Activated CD4-positive, alpha-beta T cell treated with anti-CD3 and anti-CD28 coated beads for 48 hours (primary cell): Measurements from ENCODE around the gene SUPT3H.
"Not testable (repeated sequence)": the region's sequence is repeated elsewhere in the genome, so short reads cannot be mapped to it uniquely, and the experiment has no call there.

Experiments used
- DNase-seq: peaks from one replicate; pipeline ENCODE4 v3.0.0-alpha.2; 2020

Gene SUPT3H

DNA sequence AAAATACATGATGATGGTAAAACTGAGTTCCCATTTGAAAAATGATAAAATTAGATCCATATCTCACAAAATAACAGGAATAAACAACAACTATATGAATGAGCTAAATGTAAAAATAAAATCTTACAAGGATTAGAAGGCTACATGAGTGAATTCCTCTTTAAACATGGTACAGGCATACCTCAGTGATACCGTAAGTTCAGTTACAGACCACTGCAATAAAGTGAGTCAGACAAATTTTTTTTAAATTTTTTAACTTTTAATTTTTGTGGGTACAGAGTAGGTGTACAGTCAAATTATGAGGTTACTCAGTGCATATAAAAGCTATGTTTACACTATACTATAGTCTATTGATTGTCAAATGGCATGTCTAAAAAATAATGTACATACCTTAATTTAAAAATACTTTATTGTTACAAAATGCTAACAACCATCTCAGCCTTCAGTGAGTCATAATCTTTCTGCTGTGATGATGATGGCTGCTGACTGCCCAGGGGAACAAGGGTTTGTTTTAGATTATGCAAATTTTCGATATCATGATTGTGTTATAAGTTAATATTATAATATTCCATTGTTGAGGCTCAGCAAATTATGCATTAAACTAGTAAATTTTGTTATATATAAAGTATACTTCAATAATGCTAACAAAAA lies 272.4 kb downstream of the SUPT3H start:
- DNase-seq, result no peak

DNA sequence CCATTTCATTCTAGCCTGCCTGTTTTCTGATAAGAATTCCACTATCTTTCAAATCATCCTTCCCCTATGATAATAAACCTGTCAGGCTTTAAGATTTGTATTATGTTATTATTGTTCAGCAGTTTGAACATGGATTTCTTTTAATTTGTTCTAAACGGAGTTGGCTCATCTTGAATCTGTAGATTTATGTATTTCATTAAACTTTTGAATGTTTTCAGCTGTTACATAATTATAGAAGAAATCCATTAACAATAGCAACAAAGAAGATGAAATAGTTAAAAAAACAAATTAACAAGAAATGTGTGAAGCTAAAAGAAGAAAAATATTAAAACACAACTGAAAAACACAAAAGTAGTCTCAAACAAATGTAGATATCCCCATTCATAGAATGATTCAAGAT lies 273.3 kb downstream of the SUPT3H start:
- no peak for DNase-seq

DNA sequence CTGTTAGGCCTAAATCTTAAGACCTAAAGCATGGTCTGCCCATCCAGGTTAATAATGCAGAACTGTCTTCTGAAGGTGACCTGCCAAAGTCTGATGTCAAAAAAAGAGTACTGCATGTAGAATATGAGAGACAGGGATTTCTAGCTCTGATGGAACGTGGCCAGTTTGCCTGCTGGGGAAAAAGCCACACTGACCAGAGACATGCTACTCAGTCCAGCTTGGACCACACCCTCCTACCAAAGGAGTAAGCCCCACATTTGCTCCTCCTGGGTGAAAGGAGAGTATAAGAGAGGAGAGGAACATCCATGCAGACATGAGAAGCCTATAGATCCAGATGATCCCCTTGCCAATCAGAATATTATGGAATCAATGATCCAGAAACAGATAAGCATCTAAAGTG lies 279.5 kb downstream of the SUPT3H start:
- DNase-seq, result no peak

DNA sequence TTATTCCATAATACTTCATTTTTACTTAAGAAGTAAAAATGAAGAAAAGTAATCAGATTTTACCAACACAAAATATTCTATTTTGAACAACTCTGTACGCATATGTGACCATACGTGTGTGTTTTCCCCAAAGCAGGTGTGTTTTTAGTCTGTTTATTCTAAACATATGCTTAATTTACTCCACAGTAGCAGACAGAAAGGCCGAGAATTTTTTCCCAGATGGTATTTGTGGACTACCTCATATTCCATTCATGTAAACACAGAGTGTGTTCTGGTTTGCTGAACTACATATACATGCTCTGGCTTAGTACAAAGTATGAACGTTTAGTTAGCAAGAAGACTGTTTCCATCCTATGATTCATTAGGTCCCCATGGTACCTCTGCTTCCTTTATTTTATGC lies 282.9 kb downstream of the SUPT3H start:
- DNase-seq, result no peak

DNA sequence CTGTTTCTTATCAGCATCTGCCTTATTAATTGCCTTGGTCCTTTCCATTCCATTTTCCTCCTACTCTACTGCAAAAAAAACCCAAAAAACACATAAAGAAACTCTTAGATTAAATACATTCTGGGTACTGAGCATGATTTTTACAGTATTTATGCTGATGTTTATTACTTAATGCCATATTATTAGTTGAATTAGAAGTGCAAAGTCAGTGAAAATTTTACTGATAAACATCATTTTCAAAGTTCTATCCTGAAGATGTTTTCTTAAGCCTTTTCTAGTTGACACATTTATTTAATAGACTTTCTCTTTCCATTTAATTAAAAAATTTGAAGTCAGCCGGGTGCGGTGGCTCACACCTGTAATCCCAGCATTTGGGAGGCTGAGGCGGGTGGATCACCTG lies 285.6 kb downstream of the SUPT3H start:
- no peak for DNase-seq

DNA sequence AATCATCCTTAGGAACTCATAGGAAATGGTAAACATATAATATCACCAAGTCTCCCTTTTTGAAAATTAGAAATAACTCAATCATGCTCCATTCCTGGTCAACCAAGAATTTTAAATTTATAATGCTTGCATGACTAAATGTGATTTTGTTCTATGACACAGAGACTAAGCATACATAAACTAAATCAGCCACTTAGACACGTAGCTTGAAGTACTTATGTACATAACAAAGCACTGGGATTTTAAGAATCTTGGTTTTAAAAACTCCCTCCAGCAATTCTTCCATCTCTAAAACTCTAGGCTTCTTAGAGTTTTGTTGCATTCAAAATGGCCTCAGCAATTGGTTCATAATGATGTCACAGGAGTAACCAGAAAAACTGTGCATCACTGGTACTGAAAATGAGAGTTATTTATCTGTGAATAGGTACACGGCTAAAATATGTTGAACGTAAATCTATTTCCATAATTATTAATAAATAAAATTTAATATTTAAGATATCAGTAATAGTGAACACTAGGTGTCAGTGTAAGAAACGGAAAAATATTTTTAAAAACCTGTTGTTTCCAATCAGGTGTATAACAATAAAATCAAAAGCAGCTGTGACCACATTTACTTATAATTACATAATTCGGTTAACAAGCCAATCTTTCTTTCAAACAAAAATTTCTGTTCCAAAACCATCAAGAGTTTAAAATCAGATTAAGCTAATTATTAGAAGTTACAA lies 291.2 kb downstream of the SUPT3H start:
- no peak for DNase-seq

DNA sequence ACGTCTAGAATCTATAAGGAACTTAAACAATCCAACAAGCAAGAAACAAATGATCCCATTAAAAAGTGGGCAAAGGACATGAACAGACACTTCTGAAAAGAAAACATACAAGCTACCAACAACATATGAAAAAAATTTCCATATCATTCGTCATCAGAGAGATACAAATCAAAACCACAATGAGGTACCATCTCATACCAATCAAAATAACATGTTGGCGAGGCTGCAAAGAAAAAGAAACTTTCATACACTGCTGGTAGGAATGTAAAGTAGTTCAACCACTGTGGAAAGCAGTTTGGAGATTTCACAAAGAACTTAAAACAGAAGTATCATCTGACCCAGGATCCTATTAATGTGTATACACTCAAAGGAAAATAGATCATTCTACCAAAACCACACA lies 293.5 kb downstream of the SUPT3H start:
- DNase-seq, result no peak

DNA sequence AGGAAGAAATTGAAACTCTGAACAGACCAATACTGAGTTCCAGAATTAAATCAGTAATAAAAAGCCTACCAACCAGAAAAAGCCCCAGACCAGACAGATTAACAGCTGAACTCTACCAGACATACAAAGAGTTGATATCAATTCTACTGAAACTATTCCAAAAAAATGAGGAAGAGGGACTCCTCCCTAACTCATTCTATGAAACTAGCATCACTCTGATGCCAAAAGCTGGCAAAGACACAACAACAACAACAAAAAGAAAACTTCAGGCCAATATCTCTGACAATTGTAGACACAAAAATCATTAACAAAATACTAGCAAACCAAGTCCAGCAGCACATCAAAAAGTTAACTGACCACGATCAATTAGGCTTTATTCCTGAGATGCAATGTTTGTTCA lies 295.6 kb downstream of the SUPT3H start:
- DNase-seq, result no peak

DNA sequence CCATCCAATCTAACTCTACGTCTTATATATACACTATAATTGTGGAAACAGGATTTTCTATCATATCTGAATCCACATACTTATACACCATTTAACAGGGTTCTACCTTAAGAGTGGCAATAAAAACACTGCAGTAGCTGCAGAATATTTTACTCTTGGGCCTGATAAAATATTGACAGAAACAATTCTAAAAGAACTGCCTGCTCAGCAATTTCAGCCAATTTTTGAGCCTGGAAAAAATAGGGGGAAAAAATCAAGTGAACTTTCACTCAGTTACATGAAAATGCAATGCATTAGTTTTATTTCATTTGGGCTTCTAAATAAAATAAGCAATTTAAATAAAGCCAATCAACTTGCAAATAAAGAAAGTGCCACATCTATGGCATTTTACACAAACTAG lies 296.1 kb downstream of the SUPT3H start:
- no peak for DNase-seq

DNA sequence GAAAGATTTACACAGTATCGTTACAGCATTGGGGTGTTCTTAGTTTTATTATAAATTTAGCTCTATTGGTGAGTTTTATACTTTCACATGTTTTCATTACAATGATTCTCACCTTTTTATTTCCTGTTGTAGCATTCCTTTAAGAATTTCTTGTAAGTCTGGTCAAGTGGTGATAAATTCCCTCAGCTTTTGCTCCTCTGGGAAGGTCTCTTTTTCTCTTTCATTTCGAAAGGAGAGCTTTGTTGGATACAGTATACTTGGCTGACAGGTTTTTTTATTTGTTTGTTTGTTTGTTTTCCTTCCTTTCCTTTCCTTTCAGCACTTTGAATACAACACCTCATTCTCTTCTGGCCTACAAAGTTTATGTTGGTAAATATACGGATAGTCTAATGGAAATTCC lies 299.3 kb downstream of the SUPT3H start:
- DNase-seq, result no peak

DNA sequence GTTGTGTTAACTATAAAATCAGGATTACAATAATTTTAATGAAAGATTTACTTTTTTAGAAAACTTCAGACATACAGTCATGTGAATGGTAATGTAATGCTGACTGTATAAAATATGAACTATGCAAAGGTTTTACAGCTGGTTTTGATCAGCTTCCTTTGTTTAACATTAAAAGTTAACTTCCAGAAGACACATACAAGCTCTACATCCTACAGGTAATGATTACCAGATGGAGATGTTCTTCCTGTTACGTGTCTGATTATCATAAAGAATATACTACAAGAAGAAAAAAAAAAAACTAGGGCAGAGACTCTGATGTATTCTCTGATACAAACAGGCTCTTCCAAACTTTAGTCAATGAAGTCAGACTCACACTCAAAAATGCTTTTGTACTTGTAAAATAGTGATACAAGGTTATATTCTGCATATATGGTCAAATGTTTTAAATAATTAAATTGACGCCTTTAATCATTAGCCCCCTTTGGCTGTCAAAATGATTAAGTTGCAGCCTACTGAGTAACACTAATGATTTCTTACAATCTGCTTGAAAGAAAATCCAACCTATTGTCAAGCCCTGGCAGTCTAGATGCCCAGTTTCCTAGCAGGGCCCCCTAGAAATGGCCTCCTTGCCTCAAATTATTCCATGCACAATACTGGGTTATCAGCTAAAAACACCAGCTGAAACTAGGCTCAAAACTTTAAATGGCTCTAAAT lies 301.4 kb downstream of the SUPT3H start:
- no peak for DNase-seq

DNA sequence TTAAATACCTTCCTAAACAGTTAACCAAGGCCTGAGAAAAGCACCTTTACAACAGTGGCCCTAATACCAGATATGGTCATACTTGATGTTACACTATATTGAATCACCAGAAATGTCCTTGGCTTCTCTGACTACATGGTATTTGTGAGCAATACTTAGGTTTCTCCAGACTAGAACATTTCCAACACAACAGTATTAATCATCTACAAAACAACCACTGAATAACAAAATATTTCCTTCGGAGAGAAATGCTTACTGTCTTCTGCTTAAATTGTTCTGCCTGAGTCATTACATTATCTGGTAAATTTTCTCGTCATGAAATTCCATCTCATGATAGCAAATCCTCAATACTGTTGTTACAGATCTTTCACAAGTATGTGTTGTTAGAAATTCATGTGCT lies 302.5 kb downstream of the SUPT3H start:
- DNase-seq, result no peak

DNA sequence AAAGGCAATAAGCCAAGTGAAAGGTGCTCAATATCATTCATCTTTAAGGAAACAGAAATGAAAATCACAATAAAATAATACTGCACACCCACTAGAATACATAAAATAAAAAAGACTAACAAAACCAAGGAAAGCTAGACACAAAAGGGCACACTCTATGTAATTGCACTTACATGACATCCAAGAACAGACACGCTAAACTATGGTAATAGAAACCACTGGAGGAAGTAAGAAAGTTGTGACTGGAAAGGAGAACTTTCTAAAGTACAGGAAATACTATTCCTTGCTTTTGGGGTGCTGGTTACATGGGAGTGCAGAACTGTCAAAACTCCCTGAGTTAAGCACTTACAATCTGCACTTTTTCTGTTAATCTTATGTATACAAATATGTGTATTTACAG lies 303.3 kb downstream of the SUPT3H start:
- no peak for DNase-seq

DNA sequence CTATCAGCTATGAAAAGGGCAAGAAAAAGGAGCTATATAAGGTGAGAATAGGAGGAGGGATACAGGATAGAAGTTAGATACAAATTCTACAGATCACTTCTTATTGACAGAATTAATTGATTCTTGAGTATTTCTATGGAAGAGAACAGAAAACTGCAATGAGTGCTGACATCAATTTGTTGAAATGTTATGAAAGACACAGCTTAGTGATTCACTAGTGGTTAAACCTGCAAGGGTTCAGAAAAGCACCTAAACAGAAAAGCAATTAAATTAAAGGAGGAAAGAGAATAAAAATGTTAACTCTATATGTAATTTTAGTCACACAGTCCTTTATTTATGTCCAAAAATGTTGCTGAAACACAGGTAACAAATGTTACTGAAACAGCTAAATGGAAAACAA lies 304.0 kb downstream of the SUPT3H start:
- DNase-seq, result no peak

DNA sequence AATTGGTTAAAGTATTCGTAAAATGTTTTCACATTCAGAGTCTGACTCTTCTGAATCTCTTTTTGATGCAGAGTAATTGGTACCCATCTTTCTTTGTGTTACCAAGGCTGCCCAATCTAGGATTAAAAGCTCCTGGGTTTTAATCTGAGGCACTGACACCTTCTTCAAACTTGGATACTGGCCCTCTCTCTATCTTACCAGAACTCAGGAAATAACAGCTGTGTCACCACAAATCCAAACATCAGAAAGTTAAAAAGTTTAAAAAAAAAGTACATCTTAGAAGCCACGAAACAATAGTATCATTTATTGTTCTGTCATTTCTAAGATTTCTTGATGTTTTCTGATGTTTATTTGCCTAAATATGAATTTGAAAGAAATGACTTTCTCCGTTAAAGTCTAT lies 305.1 kb downstream of the SUPT3H start:
- DNase-seq, result no peak

DNA sequence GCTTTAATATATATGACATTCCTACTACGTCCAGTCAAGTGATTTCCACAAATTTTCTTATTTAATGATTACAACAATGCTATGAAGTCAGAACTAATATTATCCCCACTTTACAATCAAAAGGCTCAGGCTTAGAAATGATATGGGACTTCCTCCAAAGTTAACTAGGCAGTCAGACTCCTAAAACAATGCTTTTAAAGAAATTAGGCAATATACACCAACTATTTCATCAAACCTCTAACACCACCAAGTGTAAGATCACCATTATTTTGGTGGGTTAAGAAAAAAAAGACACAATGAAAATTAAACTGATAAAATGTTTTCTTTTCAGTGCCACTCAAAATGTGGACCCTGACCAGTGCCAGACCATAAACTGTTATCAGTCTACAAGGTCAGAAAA lies 305.7 kb downstream of the SUPT3H start:
- no peak for DNase-seq

DNA sequence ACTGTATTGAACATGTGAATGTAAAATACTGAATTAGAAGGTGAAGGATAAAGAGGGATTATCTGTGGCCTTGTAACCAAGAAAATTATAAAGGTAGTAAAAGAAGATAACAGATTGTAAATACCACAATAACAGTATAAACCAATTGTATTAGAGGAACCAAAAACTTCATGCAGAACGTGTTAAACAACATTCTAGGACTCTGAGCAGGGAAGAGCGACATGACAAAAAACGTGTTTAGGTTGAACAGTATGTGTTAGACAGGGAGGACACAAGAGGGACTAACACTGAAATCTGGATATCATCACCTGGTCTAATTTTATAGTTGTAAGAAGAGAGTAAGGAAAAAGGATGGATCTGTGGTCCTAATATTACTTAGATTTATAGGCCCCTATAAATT lies 308.6 kb downstream of the SUPT3H start:
- no peak for DNase-seq

DNA sequence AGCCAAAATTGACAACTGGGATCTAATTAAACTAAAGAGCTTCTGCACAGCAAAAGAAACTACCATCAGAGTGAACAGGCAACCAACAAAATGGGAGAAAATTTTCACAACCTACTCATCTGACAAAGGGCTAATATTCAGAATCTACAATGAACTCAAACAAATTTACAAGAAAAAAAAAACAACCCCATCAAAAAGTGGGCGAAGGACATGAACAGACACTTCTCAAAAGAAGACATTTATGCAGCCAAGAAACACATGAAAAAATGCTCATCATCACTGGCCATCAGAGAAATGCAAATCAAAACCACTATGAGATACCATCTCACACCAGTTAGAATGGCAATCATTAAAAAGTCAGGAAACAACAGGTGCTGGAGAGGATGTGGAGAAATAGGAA lies 310.3 kb downstream of the SUPT3H start:
- DNase-seq, result not testable (repeated sequence)

DNA sequence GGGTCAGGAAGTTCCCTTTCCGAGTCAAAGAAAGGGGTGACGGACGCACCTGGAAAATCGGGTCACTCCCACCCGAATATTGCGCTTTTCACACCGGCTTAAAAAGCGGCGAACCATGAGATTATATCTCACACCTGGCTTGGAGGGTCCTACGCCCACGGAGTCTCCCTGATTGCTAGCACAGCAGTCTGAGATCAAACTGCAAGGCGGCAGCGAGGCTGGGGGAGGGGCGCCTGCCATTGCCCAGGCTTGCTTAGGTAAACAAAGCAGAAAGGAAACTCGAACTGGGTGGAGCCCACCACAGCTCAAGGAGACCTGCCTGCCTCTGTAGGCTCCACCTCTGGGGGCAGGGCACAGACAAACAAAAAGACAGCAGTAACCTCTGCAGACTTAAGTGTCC lies 315.1 kb downstream of the SUPT3H start:
- DNase-seq, result not testable (repeated sequence)

DNA sequence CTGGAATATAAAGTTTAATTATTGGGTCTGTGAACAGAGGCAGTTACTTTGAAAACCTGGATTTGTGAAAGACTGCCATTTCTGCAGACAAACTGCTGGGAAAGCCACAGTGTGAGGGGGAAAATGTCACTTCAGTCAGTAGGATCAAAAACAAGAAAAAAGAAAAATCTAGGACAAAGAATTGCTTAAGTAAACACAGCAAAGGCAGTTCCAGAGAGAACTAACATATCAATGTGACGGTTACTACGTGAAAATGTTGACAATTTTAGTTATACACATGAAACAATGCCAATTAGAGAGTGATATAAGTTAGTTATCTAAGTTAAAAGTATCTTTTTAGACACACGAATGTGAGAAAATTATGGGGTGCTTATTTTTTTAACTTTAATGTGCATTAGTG lies 320.0 kb downstream of the SUPT3H start:
- no peak for DNase-seq

DNA sequence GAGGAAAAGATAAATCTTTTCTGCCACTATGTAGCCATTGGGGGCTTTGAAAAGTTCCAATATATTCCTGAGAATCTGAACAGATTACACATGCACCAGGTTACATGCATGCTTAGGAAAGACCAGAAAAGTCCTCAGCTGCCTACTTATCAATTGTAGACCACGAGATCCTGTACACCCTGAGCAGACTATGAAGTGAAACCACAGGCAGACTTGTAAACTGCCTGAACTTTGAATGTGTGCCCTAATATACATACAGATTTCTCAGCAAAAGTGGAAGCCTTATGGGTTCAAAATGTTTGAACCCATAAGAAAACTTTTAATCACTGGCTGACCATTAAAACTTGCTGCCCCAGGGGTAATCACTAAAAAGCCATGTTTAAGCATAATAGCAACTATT lies 323.1 kb downstream of the SUPT3H start:
- no peak for DNase-seq

DNA sequence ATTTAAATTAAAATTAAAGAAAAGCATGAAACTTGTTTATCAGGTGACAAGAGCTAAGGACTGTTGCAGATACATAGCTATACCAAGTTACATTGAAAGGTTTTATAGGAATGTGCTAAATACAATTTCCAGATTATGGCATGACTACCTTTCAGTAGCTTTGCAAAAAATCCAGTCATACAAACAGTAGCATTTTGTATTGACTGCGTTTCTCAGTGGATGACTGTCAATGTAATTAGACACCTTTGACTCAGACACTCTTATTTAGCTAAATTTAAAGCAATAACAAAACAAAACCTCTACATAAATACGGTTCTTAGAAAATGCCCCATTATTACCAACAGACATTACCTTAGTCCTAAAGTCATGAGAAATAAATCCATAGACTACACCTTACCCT lies 325.4 kb downstream of the SUPT3H start:
- DNase-seq, result no peak

DNA sequence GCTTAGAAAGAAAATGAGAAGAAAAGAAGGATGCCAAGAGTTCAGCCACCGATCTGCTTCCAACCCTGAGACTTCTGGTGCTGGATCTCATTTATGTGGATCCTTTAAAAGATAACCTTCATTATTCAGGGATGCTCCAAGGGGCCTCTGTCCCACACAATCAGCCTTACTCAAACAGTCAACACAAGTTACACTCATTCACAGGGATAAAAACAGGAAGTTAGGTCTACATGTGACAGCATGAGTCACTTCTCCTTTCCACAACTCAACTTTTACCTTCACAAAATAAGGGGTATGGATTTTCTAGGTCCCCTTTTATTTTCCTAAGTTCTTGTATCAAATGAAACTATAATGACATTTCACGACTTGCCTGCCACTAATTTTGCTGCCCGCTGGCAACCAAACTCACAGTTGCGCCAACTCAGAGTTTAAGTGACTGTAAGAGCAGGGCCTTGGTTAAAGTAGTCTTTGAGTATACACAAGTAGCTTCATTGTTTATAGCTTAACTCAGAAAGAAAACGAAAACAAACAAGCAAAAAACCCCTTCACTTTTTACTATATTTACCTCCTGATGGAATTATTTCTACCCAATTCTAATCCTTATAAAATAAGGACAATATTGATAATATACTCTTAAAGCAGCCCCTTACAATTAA lies 328.4 kb downstream of the SUPT3H start:
- DNase-seq, result no peak

DNA sequence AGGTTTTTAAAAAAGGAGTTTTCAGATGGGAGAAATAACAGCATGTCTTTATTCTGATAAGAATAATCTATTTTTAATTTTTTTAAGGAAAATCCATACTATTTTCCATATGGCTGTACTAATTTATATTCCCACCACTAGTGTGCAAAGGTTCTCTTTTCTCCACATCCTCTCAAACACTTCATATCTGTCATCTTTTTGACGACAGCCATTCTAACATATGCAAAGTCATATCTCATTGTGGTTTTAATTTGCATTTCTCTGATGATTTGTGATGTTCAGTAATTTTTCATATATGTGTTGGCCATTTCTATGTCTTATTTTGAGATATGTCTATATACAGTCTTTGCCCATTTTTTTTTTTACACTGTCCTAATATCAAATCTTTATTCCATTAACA lies 330.2 kb downstream of the SUPT3H start:
- DNase-seq, result no peak
